NB4 (cell line): ENCODE measurements around the gene OXLD1.

ENCODE experiments used
- POLR2A ChIP-seq: IDR thresholded peaks from 2 replicates; pipeline ENCODE4 v1.6.1; 2011; ENCODE audit warnings: mild to moderate bottlenecking; ENCODE audit not compliant: insufficient read length; ENCODE audit errors: extremely low read depth
- TF ChIP-seq, protein P1 (sequence below): IDR thresholded peaks from one replicate; pipeline ENCODE4 v1.5.1; 2012; ENCODE audit warnings: low read depth, low read length

DNA sequence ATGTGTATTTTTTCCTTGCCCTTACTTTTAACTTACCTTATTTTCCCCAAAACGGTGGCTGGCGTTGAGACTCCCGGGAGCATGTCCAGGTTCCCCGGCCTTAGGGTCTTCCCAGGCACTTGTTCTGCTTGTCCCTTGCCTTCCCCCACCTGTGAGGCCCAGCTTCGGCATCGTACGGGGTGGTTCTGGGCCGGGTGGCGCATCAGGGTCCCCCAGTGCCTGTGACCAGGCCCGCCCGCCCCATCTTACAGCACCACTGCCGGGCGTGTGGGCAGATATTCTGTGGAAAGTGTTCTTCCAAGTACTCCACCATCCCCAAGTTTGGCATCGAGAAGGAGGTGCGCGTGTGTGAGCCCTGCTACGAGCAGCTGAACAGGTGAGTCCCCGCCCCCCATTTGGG lies 24.8 kb upstream of the OXLD1 start:
- no peak for TF ChIP-seq POLR2A
- TF ChIP-seq, protein P1, sequence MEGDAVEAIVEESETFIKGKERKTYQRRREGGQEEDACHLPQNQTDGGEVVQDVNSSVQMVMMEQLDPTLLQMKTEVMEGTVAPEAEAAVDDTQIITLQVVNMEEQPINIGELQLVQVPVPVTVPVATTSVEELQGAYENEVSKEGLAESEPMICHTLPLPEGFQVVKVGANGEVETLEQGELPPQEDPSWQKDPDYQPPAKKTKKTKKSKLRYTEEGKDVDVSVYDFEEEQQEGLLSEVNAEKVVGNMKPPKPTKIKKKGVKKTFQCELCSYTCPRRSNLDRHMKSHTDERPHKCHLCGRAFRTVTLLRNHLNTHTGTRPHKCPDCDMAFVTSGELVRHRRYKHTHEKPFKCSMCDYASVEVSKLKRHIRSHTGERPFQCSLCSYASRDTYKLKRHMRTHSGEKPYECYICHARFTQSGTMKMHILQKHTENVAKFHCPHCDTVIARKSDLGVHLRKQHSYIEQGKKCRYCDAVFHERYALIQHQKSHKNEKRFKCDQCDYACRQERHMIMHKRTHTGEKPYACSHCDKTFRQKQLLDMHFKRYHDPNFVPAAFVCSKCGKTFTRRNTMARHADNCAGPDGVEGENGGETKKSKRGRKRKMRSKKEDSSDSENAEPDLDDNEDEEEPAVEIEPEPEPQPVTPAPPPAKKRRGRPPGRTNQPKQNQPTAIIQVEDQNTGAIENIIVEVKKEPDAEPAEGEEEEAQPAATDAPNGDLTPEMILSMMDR, result no peak
